Measurements from ENCODE around the gene PCSK4.
A peak's percentile ranks its signal among the peaks of the same experiment; 100 is the strongest.

Gene PCSK4

DNA sequence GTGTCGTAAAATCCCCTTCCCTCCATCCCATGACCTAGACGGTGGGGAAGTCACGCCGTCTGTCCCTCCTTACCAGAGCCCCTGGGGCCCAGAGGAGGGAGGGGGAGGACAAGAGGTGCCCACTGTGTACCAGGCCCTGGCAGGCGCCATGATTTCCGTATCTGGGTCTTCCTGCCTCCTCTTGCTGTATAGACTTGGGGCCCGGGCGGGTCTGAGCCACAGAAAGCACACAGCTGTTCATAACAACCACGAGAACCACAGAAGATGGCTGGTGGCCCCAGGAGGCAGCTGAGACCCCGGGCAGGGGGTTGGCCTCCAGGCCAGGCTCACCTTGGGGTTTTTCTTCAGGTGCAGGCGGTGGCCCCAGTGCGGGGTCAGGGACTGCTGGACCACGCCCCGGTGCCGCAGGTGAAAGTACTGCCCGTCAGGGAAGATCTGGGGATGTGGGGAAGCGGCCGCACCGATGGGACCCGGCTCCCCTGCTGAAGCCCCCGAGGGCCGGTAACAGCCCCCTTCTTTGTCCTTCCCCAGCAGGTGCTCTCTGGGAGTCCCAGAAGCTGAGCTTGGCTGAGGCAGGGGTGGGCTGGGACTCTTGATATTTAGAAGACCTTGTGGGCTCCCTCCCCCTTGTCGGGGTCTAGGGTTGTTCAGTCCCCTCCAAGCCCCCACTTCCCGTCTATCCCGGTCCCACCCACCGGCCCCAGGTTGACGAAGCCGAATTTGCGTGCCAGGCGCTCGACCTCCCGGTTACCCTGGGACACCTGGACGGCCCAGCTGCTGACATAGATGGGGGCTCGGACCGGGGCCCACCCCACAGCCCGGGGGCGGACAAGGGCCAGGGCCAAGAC is 463 bp downstream of the PCSK4 start:
- Histone ChIP-seq H3K36me3 (no peaks in the 10 kb centered on the region), H3K4me1 (peaks cover 4% of the 10 kb centered on the region; the same call in 1 of the 2 replicates), H3K27me3 (no peaks in the 10 kb centered on the region), H3K4me3 (ENCODE audit: low read depth, low read length) (peak overlapping the region; percentile 53), H3K9me3 (no peaks in the 10 kb centered on the region)
- no peak for DNase-seq
- no peak for TF ChIP-seq CTCF (IDR thresholded peaks at IDR 0.05; ENCODE audit: low read depth, low read length)

GRCh38 chr19:1488282-1488601 is 1.9 kb downstream of the PCSK4 start:
- Histone ChIP-seq H3K36me3 (no peaks in the 10 kb centered on the region), H3K4me1 (no peaks in the 10 kb centered on the region), H3K4me3 (ENCODE audit: low read depth, low read length) (no peak overlapping the region), H3K9me3 (no peaks in the 10 kb centered on the region), H3K27me3 (no peaks in the 10 kb centered on the region)
- no peak for DNase-seq
- TF ChIP-seq CTCF (IDR thresholded peaks at IDR 0.05; ENCODE audit: low read depth, low read length), result no peak

- Histone ChIP-seq H3K9me3 (no peaks in the 10 kb centered on the region), H3K36me3 (no peaks in the 10 kb centered on the region), H3K4me1 (no peaks in the 10 kb centered on the region), H3K27me3 (no peaks in the 10 kb centered on the region), H3K4me3 (ENCODE audit: low read depth, low read length) (no peak overlapping the region)
- no peak for TF ChIP-seq CTCF (IDR thresholded peaks at IDR 0.05; ENCODE audit: low read depth, low read length)
- no peak for DNase-seq
Measured at GRCh38 chr19:1487576-1488281, 2.4 kb downstream of the PCSK4 start.

DNA sequence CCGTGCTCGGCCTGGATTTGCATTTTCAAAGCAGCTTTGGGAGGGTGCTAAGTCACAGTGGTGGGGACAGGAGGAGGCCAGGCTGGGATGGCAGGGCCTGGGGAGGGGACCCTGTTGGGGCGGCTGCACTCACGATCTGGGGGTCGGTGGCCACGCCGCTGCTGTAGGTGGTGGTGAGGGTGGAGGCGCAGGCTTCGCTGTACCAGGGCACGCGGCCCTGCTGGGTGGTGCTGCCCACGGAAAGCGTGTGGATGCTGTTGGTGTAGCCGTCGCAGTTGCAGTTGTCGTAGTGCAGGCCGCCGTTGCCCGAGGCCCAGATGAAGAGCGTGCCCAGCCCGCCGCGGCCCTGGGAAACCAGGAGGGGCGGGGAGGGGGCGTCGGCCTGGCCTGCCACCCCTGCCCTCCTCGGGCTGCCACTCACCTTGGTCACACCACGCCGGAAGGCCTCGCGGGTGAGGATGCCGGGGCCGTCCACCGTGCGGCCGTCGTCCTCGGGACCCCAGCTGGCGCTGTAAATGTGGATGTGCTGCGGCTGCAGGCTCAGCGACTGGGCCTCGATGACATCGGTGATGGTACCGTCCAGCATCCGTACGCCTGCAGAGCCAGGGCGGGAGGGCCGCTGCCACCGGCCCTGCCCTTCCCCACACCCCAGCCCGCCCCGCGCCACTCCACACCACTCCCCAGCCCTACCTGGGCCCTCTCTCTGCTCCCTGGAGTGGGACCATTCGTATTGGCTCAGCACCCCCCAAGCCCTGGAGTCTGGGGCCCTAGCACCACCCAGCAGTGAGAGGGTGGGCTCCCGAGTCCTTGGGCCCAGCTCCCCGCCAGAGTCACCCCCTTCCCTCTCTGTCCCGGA is 3.2 kb downstream of the PCSK4 start:
- Histone ChIP-seq H3K27me3 (no peaks in the 10 kb centered on the region), H3K4me1 (no peaks in the 10 kb centered on the region), H3K4me3 (ENCODE audit: low read depth, low read length) (no peak overlapping the region), H3K9me3 (no peaks in the 10 kb centered on the region), H3K36me3 (no peaks in the 10 kb centered on the region)
- TF ChIP-seq CTCF (IDR thresholded peaks at IDR 0.05; ENCODE audit: low read depth, low read length), result no peak
- no peak for DNase-seq

DNA sequence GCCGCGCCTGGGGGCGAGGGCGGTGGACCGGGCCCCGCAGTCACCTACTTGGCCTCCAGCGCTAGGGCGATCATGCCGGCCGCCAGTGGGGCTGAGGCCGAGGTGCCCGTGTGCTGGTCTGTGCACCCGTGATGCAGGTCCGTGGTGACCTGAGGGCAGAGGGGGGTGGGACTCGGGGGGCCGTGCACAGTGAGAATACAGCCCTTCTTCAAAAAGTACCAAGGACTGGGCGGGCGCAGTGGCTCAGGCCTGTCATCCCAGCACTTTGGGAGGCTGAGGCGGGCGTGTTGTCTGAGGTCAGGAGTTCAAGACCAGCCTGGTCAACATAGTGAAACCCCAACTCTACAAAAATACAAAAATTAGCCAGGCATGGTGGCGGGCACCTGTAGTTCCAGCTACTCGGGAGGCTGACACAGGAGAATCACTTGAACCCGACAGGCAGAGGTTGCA is 6.1 kb downstream of the PCSK4 start:
- no peak for DNase-seq
- H3K27me3 ChIP-seq, result no peaks in the 10 kb centered on the region
- H3K9me3 ChIP-seq, result no peaks in the 10 kb centered on the region
- no peak for TF ChIP-seq CTCF (IDR thresholded peaks at IDR 0.05; ENCODE audit: low read depth, low read length)
- no peaks in the 10 kb centered on the region for H3K4me1 ChIP-seq
- no peak overlapping the region for H3K4me3 ChIP-seq (ENCODE audit: low read depth, low read length)
- H3K36me3 ChIP-seq, result no peaks in the 10 kb centered on the region
